OCI-LY3 (cell line): ENCODE results near the gene RBM15.

Experiments used
- H2AFZ ChIP-seq: fragments of 200-600, 300-600 bp; shearing (Covaris generic); 2 replicates; pipeline ENCODE4 v1.6.0; 2014; ENCODE audit warnings: antibody characterized with exemption, low read depth, low read length
- H3K27ac ChIP-seq: fragments of 200-600, 300-600 bp; sonication (generic); 2 replicates; pipeline ENCODE4 v1.5.1; 2014; ENCODE audit warnings: mild to moderate bottlenecking, low read length, moderate library complexity, mixed read lengths
- H3K27me3 ChIP-seq: fragments of 200-600, 300-600 bp; sonication (generic); 2 replicates; pipeline ENCODE4 v1.6.1; 2014; ENCODE audit warnings: low read depth, low read length, mixed read lengths
- H3K36me3 ChIP-seq: fragments of 200-600, 300-600 bp; sonication (generic); replicated peaks from 2 replicates; pipeline ENCODE3; 2014; ENCODE audit warnings: low read depth, low read length, mixed read lengths
- H3K4me1 ChIP-seq: fragments of 300-600, 200-600 bp; sonication (generic); 2 replicates; pipeline ENCODE4 v1.6.1; 2014; ENCODE audit warnings: low read length, mixed read lengths
- H3K4me2 ChIP-seq: fragments of 200-600, 300-600 bp; sonication (generic); 2 replicates; pipeline ENCODE4 v1.6.1; 2014; ENCODE audit warnings: low read length, mixed read lengths
- H3K4me3 ChIP-seq: fragments of 300-600, 200-600 bp; sonication (generic); 2 replicates; pipeline ENCODE4 v1.5.1; 2014; ENCODE audit warnings: antibody characterized with exemption, mild to moderate bottlenecking, low read length, moderate library complexity
- H3K79me2 ChIP-seq: fragments of 300-600, 200-600 bp; shearing (Covaris generic); 2 replicates; pipeline ENCODE4 v1.6.1; 2014; ENCODE audit warnings: mild to moderate bottlenecking, low read length, mixed read lengths
- H3K9ac ChIP-seq: fragments of 300-600, 200-600 bp; shearing (Covaris generic); 2 replicates; pipeline ENCODE4 v1.6.0; 2014; ENCODE audit warnings: mild to moderate bottlenecking, low read length, moderate library complexity
- H3K9me3 ChIP-seq: fragments of 200-600, 300-600 bp; shearing (Covaris generic); 2 replicates; pipeline ENCODE4 v1.6.1; 2014; ENCODE audit warnings: low read length, mixed read lengths; ENCODE audit not compliant: insufficient read depth
- H4K20me1 ChIP-seq: fragments of 200-600, 300-600 bp; sonication (generic); 2 replicates; pipeline ENCODE4 v1.6.1; 2016; ENCODE audit warnings: low read length, mixed read lengths; ENCODE audit not compliant: insufficient read depth
- EZH2phosphoT487 ChIP-seq: fragments of 200-600 bp; shearing (Covaris generic); IDR thresholded peaks from 2 replicates; pipeline ENCODE4 v1.6.1; 2018; ENCODE audit warnings: antibody characterized with exemption, mixed run types, low read depth
- TF ChIP-seq, protein P1 (sequence below): fragments of 200-600, 300-600 bp; sonication (generic); IDR thresholded peaks from 2 replicates; pipeline ENCODE4 v1.5.1; 2014; ENCODE audit warnings: antibody characterized with exemption, low read length, low read depth

Gene RBM15

DNA sequence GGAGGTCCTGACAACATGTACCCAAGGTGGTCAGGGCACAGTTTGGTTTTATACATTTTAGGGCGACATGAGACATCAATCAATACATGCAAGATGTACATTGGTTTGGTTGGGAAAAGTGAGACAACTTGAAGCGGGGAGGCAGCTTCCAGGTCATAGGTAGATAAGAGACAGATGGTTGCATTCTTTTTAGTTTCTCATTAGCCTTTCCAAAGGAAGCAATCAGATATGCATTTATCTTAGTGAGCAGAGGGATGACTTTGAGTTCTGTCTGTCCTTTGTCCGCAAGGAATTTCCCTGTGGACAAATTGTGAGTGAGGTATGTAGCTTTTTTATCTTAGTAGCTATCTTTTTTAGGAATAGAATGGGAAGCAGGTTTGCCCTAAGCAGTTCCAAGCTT lies 10.5 kb upstream of the RBM15 start:
- H3K4me3 ChIP-seq: no peak overlapping the region
- H3K27ac ChIP-seq: no peak overlapping the region
- H3K79me2 ChIP-seq: no peaks in the 10 kb centered on the region
- no peak overlapping the region for H3K4me2 ChIP-seq
- H3K9ac ChIP-seq: no peak overlapping the region
- H3K9me3 ChIP-seq: no peaks in the 10 kb centered on the region
- peaks cover 6% of the 10 kb centered on the region; the same call in 1 of the 2 replicates for H3K4me1 ChIP-seq
- no peaks in the 10 kb centered on the region for H3K27me3 ChIP-seq
- H4K20me1 ChIP-seq: no peaks in the 10 kb centered on the region
- no peaks in the 10 kb centered on the region for H3K36me3 ChIP-seq
- TF ChIP-seq, protein P1, sequence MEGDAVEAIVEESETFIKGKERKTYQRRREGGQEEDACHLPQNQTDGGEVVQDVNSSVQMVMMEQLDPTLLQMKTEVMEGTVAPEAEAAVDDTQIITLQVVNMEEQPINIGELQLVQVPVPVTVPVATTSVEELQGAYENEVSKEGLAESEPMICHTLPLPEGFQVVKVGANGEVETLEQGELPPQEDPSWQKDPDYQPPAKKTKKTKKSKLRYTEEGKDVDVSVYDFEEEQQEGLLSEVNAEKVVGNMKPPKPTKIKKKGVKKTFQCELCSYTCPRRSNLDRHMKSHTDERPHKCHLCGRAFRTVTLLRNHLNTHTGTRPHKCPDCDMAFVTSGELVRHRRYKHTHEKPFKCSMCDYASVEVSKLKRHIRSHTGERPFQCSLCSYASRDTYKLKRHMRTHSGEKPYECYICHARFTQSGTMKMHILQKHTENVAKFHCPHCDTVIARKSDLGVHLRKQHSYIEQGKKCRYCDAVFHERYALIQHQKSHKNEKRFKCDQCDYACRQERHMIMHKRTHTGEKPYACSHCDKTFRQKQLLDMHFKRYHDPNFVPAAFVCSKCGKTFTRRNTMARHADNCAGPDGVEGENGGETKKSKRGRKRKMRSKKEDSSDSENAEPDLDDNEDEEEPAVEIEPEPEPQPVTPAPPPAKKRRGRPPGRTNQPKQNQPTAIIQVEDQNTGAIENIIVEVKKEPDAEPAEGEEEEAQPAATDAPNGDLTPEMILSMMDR: no peak
- TF ChIP-seq EZH2phosphoT487: no peak
- no peak overlapping the region for H2AFZ ChIP-seq

DNA sequence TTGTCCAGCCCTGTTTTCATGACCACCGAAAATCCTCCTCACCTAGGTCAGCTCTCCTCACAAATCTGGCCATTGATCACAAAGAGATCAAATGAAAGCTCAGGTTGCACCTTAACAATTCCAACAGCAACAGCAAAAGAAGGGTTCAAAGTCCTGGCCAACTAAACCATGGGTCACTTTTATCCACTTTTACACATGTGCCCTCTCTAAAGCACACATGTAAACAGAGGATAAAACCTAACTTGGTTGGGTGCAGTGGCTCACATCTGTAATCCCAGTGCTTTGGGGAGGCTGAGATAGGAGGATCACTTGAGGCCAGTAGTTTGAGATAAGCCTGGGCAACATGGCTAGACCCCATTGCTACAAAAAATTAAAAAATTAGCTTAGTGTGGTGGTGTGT lies 3.9 kb upstream of the RBM15 start:
- TF ChIP-seq, protein P1: no peak
- no peak for TF ChIP-seq EZH2phosphoT487
- Histone ChIP-seq H3K4me2 (no peak overlapping the region), H4K20me1 (peaks cover 2% of the 10 kb centered on the region; the same call in 1 of the 2 replicates), H3K79me2 (peaks cover 30% of the 10 kb centered on the region), H3K9me3 (no peaks in the 10 kb centered on the region), H2AFZ (no peak overlapping the region), H3K4me1 (peaks cover 10% of the 10 kb centered on the region), H3K27ac (no peak overlapping the region), H3K4me3 (no peak overlapping the region), H3K9ac (no peak overlapping the region), H3K27me3 (no peaks in the 10 kb centered on the region), H3K36me3 (peaks cover 1% of the 10 kb centered on the region)

DNA sequence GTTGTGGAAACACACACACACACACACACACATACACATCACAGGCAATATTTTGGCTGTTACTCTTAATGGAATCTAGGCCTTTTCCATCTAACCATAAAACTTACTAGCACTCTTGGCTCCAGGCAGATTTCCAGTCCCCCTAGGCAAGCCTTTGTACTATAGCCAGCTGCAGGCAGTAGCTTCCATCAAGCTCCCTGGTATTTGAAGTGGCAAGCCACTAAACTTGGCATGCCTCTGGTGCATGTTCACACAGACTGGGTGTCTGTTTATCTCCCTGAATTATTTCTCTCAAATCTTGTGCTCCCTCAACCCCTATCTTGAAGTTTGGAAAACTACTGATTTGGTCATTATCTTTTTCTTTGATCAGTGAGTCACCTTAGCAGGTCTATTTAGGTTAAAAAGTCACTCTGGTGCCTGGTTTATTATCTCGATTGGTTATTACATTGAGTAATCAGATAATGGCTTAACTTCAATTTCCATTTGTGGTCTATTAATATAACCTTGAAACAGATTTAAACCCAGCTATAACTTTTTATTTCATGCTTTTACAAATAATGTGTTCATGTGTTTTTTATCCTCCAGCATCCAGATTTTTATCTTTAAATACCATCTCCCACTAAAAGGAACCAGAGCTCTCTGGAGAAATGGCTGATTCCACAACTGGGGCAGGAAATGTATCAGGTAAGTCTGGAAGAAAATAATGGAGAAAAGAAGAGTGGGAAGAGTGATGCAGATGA lies 2.7 kb upstream of the RBM15 start:
- Histone ChIP-seq H2AFZ (no peak overlapping the region), H3K36me3 (peaks cover 13% of the 10 kb centered on the region), H3K9ac (peak overlapping the region; percentile 99), H3K9me3 (no peaks in the 10 kb centered on the region), H3K79me2 (peaks cover 42% of the 10 kb centered on the region), H3K4me3 (peak overlapping the region; percentile 91; the same call in 1 of the 2 replicates), H4K20me1 (peaks cover 14% of the 10 kb centered on the region), H3K4me2 (peak overlapping the region; percentile 99), H3K27me3 (no peaks in the 10 kb centered on the region), H3K27ac (no peak overlapping the region), H3K4me1 (peaks cover 16% of the 10 kb centered on the region)
- TF ChIP-seq EZH2phosphoT487: no peak
- TF ChIP-seq, protein P1: no peak

DNA sequence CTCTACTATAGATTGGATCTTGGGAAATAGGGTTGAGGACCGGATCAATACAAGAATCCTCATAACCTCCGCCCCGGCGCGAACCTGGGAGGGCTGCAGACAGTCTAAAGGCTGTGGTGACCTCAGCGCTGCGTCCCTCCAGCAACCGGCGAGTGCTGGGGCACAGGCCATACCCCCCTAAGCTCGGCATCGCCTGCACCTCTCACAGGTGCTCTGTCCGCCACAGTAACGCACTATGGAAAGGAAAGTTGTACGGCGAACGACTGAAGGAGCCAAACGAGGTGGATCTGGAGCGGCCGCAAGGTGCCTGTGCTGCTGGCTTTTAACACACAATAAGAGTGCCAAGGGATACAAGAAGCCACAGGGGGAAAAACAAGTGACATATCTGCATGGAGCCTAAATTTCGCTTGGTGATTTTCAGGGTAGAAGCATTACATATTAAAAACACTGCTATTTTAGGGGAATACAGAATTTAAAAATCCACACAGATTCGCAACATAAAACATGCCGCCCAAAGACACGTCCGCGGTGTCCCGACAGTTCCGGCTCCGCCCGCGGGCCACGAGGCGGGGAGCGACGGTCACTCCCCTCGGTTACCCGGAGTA lies 1.4 kb upstream of the RBM15 start:
- Histone ChIP-seq H4K20me1 (peaks cover 28% of the 10 kb centered on the region), H3K79me2 (peaks cover 55% of the 10 kb centered on the region), H2AFZ (peak overlapping the region; percentile 96), H3K27me3 (no peaks in the 10 kb centered on the region), H3K9me3 (no peaks in the 10 kb centered on the region), H3K27ac (peak overlapping the region; percentile 95), H3K4me1 (peaks cover 29% of the 10 kb centered on the region), H3K4me2 (peak overlapping the region; percentile 99), H3K4me3 (peak overlapping the region; percentile 91), H3K9ac (peak overlapping the region; percentile 99), H3K36me3 (peaks cover 26% of the 10 kb centered on the region)
- TF ChIP-seq EZH2phosphoT487: no peak
- TF ChIP-seq, protein P1: no peak
